ENCODE data around the gene MSS51. TPM values are rescaled to one million over a fixed set of nuclear protein-coding genes. Genes with fewer than 3 reads are reported as not detected.

MSS51 gene
- total and polyA plus RNA-seq, 2 donors (not counting 3 experiments of a cell fraction or from before 2014, with no cell fraction given), result 1.8 to 3.5 TPM

- no TSS peak for BruUV-seq (replicated peaks)
- no peak overlapping the region for H3K9ac ChIP-seq (replicated peaks; ENCODE audit: extremely low read depth, insufficient read depth, low read length)
- CTCF ChIA-PET, result interaction anchor here (1.5 kb wide), 1 partner anchor 17 kb away, joined by 4 read pairs; no protein-coding TSS in a partner anchor
- no peak for TF ChIP-seq MAX (IDR thresholded peaks at IDR 0.05; ENCODE audit: insufficient read depth, insufficient read length)
- peak; percentile 24 for TF ChIP-seq FOS (IDR thresholded peaks at IDR 0.05; ENCODE audit: borderline replicate concordance, insufficient read depth, low read length)
- no peak for DNase-seq (ENCODE audit: low read depth, low spot score)
- H3K9me3 ChIP-seq (replicated peaks; ENCODE audit: control insufficient read depth, insufficient read depth, low read length), result no peaks in the 10 kb centered on the region
- no peak overlapping the region for H3K4me3 ChIP-seq (replicated peaks in 1 of 3; ENCODE audit: insufficient read depth in 1 of 3, low read depth in 1 of 3, low read length in 3 of 3)
- no peaks in the 10 kb centered on the region for H3K27me3 ChIP-seq (ENCODE audit: control insufficient read depth in 2 of 2, insufficient read depth in 2 of 2, low read length in 2 of 2)
- H4K20me1 ChIP-seq (replicated peaks; ENCODE audit: control insufficient read depth, extremely low read depth, insufficient read depth, low read length), result no peaks in the 10 kb centered on the region
- H3K4me2 ChIP-seq (ENCODE audit: insufficient read depth, low read length), result no peak overlapping the region
- peaks cover 5 to 6% of the 10 kb centered on the region in 2 experiments for H3K36me3 ChIP-seq (ENCODE audit: control insufficient read depth in 2 of 2, extremely low read depth in 1 of 2, insufficient read depth in 2 of 2, low read length in 2 of 2)
- H3K79me2 ChIP-seq (ENCODE audit: control insufficient read depth, insufficient read depth, low read length), result no peaks in the 10 kb centered on the region
- intact Hi-C loops (cut with micrococcal nuclease), result no loop called here
- POLR2A ChIA-PET, result no interaction called here
- no peak overlapping the region for H2AFZ ChIP-seq (ENCODE audit: low read depth, low read length)
- dilution Hi-C loops (cut with MboI; ENCODE audit: extremely low pct_ligation_motif_present, low sequenced_read_pairs), result no loop called here
- H3K9me1 ChIP-seq (replicated peaks; ENCODE audit: control insufficient read depth, extremely low read depth, insufficient read depth, low read length), result no peaks in the 10 kb centered on the region
- FAIRE-seq, result no peak
- H3K27ac ChIP-seq (ENCODE audit: insufficient read depth, low read depth, low read length), result no peak overlapping the region
- H3K4me1 ChIP-seq (ENCODE audit: control insufficient read depth, extremely low read depth, insufficient read depth, low read length), result no peaks in the 10 kb centered on the region
These were observed 6.4 kb upstream of the MSS51 start for GRCh38 chr10:73439605-73440312.

DNA sequence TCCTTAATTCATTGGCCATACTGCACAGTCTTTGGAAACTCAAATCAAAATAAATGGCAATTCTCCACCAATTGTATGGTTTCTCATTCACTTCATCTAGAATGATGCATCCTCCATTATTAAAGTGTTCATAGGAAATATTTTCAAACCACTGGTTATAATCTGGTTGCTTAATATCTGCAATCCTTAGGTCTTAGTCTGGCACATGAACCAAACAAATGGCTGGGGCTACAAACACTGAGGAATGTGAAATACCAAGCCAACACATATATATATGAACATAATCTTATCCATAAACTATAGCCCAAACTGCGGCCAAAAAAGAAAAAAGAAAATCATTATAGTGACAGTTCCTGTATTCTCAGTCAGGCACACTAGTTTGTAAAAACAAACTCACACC is 5.7 kb upstream of the MSS51 start:
- DNase-seq (ENCODE audit: low read depth, low spot score) (no peak), FAIRE-seq (no peak)
- TF ChIP-seq MAX (IDR thresholded peaks at IDR 0.05; ENCODE audit: insufficient read depth, insufficient read length), result no peak
- TF ChIP-seq JUN (IDR thresholded peaks at IDR 0.05; ENCODE audit: borderline replicate concordance, insufficient read depth, insufficient read length, low read depth), result no peak
- no peak for TF ChIP-seq EZH2 (IDR thresholded peaks at IDR 0.05; ENCODE audit: borderline replicate concordance, low read depth, low read length, severe bottlenecking)
- TF ChIP-seq POLR2A (IDR thresholded peaks at IDR 0.05; ENCODE audit: low read depth, low read length), result no peak
- TF ChIP-seq POLR2AphosphoS5 (IDR thresholded peaks at IDR 0.05; ENCODE audit: insufficient read depth, low read depth, low read length), result no peak
- no peak for TF ChIP-seq CTCF (IDR thresholded peaks at IDR 0.05; ENCODE audit: extremely low read depth in 1 of 2, insufficient read depth in 1 of 2, low read depth in 1 of 2, low read length in 2 of 2)
- no peak for TF ChIP-seq MYC (IDR thresholded peaks at IDR 0.05; ENCODE audit: low read depth, low read length)
- no peaks in the 10 kb centered on the region for H3K79me2 ChIP-seq (ENCODE audit: control insufficient read depth, insufficient read depth, low read length)
- H3K27ac ChIP-seq (ENCODE audit: insufficient read depth, low read depth, low read length), result no peak overlapping the region
- H3K9ac ChIP-seq (replicated peaks; ENCODE audit: extremely low read depth, insufficient read depth, low read length), result no peak overlapping the region
- H3K36me3 ChIP-seq (ENCODE audit: control insufficient read depth in 2 of 2, extremely low read depth in 1 of 2, insufficient read depth in 2 of 2, low read length in 2 of 2), result peaks cover 5 to 6% of the 10 kb centered on the region in 2 experiments
- H4K20me1 ChIP-seq (replicated peaks; ENCODE audit: control insufficient read depth, extremely low read depth, insufficient read depth, low read length), result no peaks in the 10 kb centered on the region
- ChIA-PET POLR2A (no interaction called here), CTCF (interaction anchor here (1.5 kb wide), 1 partner anchor 18 kb away, joined by 4 read pairs; no protein-coding TSS in a partner anchor)
- BruUV-seq (replicated peaks), result no TSS peak
- H3K9me3 ChIP-seq (replicated peaks; ENCODE audit: control insufficient read depth, insufficient read depth, low read length), result no peaks in the 10 kb centered on the region
- H3K4me3 ChIP-seq (replicated peaks in 1 of 3; ENCODE audit: insufficient read depth in 1 of 3, low read depth in 1 of 3, low read length in 3 of 3), result no peak overlapping the region
- no peak overlapping the region for H3K4me2 ChIP-seq (ENCODE audit: insufficient read depth, low read length)
- H3K27me3 ChIP-seq (ENCODE audit: control insufficient read depth in 2 of 2, insufficient read depth in 2 of 2, low read length in 2 of 2), result no peaks in the 10 kb centered on the region
- intact Hi-C loops (cut with micrococcal nuclease) (no loop called here), dilution Hi-C loops (cut with MboI; ENCODE audit: extremely low pct_ligation_motif_present, low sequenced_read_pairs) (no loop called here)
- no peaks in the 10 kb centered on the region for H3K9me1 ChIP-seq (replicated peaks; ENCODE audit: control insufficient read depth, extremely low read depth, insufficient read depth, low read length)
- H3K4me1 ChIP-seq (ENCODE audit: control insufficient read depth, extremely low read depth, insufficient read depth, low read length), result no peaks in the 10 kb centered on the region
- H2AFZ ChIP-seq (ENCODE audit: low read depth, low read length), result no peak overlapping the region
